ENCODE results near the gene HCAR1.

Gene HCAR1

DNA sequence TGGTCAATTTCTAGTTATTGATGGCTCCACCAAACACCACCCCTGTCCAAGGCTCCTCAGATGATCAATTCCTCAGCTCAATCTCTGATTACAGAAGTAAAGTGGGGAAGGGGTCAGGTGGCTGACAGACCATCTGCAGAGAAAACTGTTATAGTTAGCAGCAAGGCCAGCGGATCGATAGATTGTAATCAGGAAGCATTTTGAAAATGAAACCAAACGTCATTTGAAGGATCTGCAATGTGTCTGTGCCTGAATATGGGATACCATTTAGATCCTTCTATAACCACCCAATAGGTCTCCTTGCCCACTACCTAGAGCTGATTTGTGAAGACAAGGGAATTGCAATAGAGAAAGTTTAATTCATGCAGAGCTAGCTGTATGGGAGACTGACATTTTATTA is 39.1 kb downstream of the HCAR1 start:
- Histone ChIP-seq H2AFZ (ENCODE audit: low read depth, low read length) (peak overlapping the region; percentile 62), H3K9me3 (ENCODE audit: insufficient read depth, low read length) (no peaks in the 10 kb centered on the region), H4K20me1 (ENCODE audit: insufficient read depth, low read length) (no peaks in the 10 kb centered on the region), H3K27me3 (ENCODE audit: low read depth, low read length) (no peaks in the 10 kb centered on the region), H3K9ac (ENCODE audit: low read length) (no peak overlapping the region), H3K4me2 (ENCODE audit: low read length) (peak overlapping the region; percentile 70), H3K4me1 (ENCODE audit: low read length) (peaks cover 4% of the 10 kb centered on the region; the same call in 1 of the 2 replicates), H3K27ac (ENCODE audit: low read length) (no peak overlapping the region), H3K36me3 (replicated peaks; ENCODE audit: low read depth, low read length) (no peaks in the 10 kb centered on the region), H3K4me3 (ENCODE audit: low read length) (peak overlapping the region; percentile 47; the same call in 1 of the 2 replicates), H3K79me2 (ENCODE audit: low read length) (no peaks in the 10 kb centered on the region)
- no peak for TF ChIP-seq CTCF (IDR thresholded peaks at IDR 0.05; ENCODE audit: low read depth, low read length)
- no peak for TF ChIP-seq EZH2phosphoT487 (IDR thresholded peaks at IDR 0.05; ENCODE audit: low read depth)

DNA sequence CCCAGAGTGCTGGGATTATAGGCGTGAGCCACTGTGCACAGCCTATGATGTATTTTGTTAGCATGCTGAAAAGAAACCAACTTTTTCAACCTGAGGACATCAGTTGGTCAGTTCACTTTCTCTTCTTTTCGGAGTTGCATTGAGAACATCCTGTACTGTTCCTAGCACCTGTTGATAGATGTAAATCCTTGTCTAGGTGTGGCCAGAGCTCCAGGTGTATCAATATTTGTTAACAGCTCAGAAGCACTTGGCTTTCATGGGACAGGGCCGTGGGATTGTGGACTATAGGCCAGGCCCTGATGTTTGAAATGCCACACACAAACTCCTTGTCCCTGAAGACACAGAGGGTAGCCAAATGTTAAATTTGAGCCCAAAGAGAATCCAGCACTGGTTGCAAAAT is 42.4 kb downstream of the HCAR1 start:
- Histone ChIP-seq H3K27ac (ENCODE audit: low read length) (no peak overlapping the region), H4K20me1 (ENCODE audit: insufficient read depth, low read length) (no peaks in the 10 kb centered on the region), H2AFZ (ENCODE audit: low read depth, low read length) (no peak overlapping the region), H3K27me3 (ENCODE audit: low read depth, low read length) (no peaks in the 10 kb centered on the region), H3K4me2 (ENCODE audit: low read length) (no peak overlapping the region), H3K4me1 (ENCODE audit: low read length) (peaks cover 4% of the 10 kb centered on the region; the same call in 1 of the 2 replicates), H3K9ac (ENCODE audit: low read length) (no peak overlapping the region), H3K36me3 (replicated peaks; ENCODE audit: low read depth, low read length) (no peaks in the 10 kb centered on the region), H3K79me2 (ENCODE audit: low read length) (no peaks in the 10 kb centered on the region), H3K9me3 (ENCODE audit: insufficient read depth, low read length) (no peaks in the 10 kb centered on the region), H3K4me3 (ENCODE audit: low read length) (no peak overlapping the region)
- no peak for TF ChIP-seq EZH2phosphoT487 (IDR thresholded peaks at IDR 0.05; ENCODE audit: low read depth)
- TF ChIP-seq CTCF (IDR thresholded peaks at IDR 0.05; ENCODE audit: low read depth, low read length), result no peak

DNA sequence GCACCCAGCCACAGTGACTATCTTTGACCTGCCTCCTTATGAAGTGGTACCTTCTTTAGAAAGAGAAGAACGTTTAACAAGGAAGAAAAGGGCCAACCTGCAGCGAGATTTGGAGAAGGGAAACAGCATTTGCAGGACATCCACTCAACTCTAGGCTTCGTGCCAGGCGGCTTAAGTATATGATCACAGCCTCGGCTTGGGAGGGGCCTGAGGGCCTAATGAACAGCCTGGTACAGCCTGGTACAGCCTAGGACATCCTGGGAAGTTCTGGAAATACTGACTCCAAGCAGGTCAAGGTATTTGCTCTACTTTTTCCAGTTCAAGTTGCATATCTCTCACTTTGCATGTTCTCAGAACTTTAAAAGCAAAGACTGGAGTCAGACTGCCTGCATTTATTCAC is 43.6 kb downstream of the HCAR1 start:
- Histone ChIP-seq H4K20me1 (ENCODE audit: insufficient read depth, low read length) (no peaks in the 10 kb centered on the region), H3K9ac (ENCODE audit: low read length) (no peak overlapping the region), H3K79me2 (ENCODE audit: low read length) (no peaks in the 10 kb centered on the region), H3K4me2 (ENCODE audit: low read length) (no peak overlapping the region), H3K4me1 (ENCODE audit: low read length) (peaks cover 4% of the 10 kb centered on the region; the same call in 1 of the 2 replicates), H2AFZ (ENCODE audit: low read depth, low read length) (no peak overlapping the region), H3K27ac (ENCODE audit: low read length) (no peak overlapping the region), H3K9me3 (ENCODE audit: insufficient read depth, low read length) (no peaks in the 10 kb centered on the region), H3K36me3 (replicated peaks; ENCODE audit: low read depth, low read length) (no peaks in the 10 kb centered on the region), H3K27me3 (ENCODE audit: low read depth, low read length) (no peaks in the 10 kb centered on the region), H3K4me3 (ENCODE audit: low read length) (no peak overlapping the region)
- no peak for TF ChIP-seq CTCF (IDR thresholded peaks at IDR 0.05; ENCODE audit: low read depth, low read length)
- TF ChIP-seq EZH2phosphoT487 (IDR thresholded peaks at IDR 0.05; ENCODE audit: low read depth), result no peak

DNA sequence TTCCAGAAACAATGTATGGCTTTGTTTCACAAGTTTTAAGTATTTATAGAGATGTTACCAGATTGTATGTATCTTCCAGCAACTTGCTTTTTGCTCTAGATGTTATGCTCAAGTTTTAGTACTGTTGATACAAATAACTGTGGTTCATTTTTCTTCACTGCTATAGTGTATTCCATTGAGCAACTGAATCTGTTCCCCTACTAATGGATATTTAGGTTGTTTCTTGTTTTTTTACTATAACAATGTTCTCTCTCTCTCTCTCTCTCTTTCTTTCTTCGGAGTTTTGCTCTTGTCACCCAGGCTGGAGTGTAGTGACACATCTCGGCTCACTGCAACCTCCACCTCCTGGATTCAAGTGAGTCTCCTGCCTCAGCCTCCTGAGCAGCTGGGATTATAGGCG is 44.1 kb downstream of the HCAR1 start:
- H3K9ac ChIP-seq (ENCODE audit: low read length), result no peak overlapping the region
- no peaks in the 10 kb centered on the region for H4K20me1 ChIP-seq (ENCODE audit: insufficient read depth, low read length)

More for the DNA sequence above, 44.1 kb downstream of the HCAR1 start:
- TF ChIP-seq EZH2phosphoT487 (IDR thresholded peaks at IDR 0.05; ENCODE audit: low read depth) (no peak), CTCF (IDR thresholded peaks at IDR 0.05; ENCODE audit: low read depth, low read length) (no peak)
- no peak overlapping the region for H2AFZ ChIP-seq (ENCODE audit: low read depth, low read length)
- H3K27ac ChIP-seq (ENCODE audit: low read length), result no peak overlapping the region
- H3K4me3 ChIP-seq (ENCODE audit: low read length), result no peak overlapping the region
- no peaks in the 10 kb centered on the region for H3K9me3 ChIP-seq (ENCODE audit: insufficient read depth, low read length)
- H3K36me3 ChIP-seq (replicated peaks; ENCODE audit: low read depth, low read length), result no peaks in the 10 kb centered on the region
- no peaks in the 10 kb centered on the region for H3K79me2 ChIP-seq (ENCODE audit: low read length)
- H3K27me3 ChIP-seq (ENCODE audit: low read depth, low read length), result no peaks in the 10 kb centered on the region
- H3K4me2 ChIP-seq (ENCODE audit: low read length), result no peak overlapping the region
- H3K4me1 ChIP-seq (ENCODE audit: low read length), result peaks cover 2% of the 10 kb centered on the region; the same call in 1 of the 2 replicates

All from OCI-LY3 (cell line).